ENCODE data around the gene MGMT. TPM values are rescaled to one million over a fixed set of nuclear protein-coding genes. Genes with fewer than 3 reads are reported as not detected.

Gene MGMT
- total and polyA plus RNA-seq, 9 of the 15 experiments (the other 6 are each of a cell fraction or from before 2014, with no cell fraction given) = 0.03 to 0.29 (median 0.11) TPM; not detected in 4

DNA sequence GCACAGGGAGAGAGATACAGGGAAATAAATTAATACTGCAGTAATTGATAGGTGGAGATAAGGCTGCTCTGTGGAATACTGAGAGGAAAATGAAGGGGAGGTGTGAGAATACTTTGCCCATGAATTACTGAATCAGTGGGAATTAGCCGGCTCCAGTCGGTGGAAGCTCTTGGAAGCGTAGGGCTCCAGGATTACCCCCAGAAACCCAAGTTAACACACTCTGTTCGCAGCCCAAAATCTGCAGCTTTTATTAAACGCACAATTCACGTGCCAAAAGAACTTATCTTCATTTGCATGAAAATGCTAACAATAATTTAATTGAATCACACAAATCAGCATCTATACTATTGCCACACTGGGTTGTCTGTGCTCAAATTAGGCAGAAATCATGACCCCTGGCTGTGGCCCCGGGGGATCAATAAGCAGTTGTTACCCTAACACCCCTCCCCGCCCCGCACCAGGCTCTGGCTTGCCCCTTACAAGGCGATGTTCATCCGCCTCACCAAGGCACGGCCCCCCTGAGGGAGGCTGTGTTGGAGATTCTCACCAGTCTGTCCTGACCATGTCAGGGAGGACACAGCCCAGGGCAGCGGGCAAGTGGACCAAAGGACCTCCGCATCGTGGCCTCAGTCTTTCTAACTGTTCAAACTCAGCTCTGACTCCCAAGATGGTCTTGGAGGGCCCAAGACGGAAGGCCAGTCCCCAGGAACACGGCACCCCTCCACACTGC is 48.4 kb upstream of the MGMT start:
- Histone ChIP-seq H3K79me2 (ENCODE audit: control insufficient read depth, insufficient read depth, low read length) (no peaks in the 10 kb centered on the region), H2AFZ (ENCODE audit: low read depth, low read length) (no peak overlapping the region), H3K36me3 (ENCODE audit: control insufficient read depth, insufficient read depth, low read length) (no peaks in the 10 kb centered on the region), H3K4me2 (ENCODE audit: insufficient read depth, low read length) (no peak overlapping the region), H3K27ac (ENCODE audit: extremely low read depth, low read depth, low read length) (no peak overlapping the region), H4K20me1 (replicated peaks; ENCODE audit: control insufficient read depth, insufficient read depth, low read length) (no peaks in the 10 kb centered on the region), H3K9ac (ENCODE audit: insufficient read depth in 1 of 2, low read depth in 2 of 2, low read length in 2 of 2) (no peak overlapping the region), H3K27me3 (ENCODE audit: control insufficient read depth in 2 of 2, insufficient read depth in 2 of 2, low read length in 2 of 2) (peaks cover 0 to 28% of the 10 kb centered on the region in 2 experiments; a peak in 2 of 5 replicates), H3K4me1 (replicated peaks in 1 of 2; ENCODE audit: control insufficient read depth in 2 of 2, insufficient read depth in 2 of 2, low read length in 2 of 2) (no peaks in the 10 kb centered on the region), H3K9me3 (replicated peaks; ENCODE audit: control insufficient read depth, insufficient read depth, low read depth, low read length) (no peaks in the 10 kb centered on the region), H3K9me1 (ENCODE audit: control insufficient read depth, insufficient read depth, low read length) (no peaks in the 10 kb centered on the region), H3K4me3 (no peak overlapping the region)
- ATAC-seq = no peak
- intact Hi-C loops (cut with micrococcal nuclease) = no loop called here
- no peak for TF ChIP-seq ZNF695 (CRISPR knock-in tag; IDR thresholded peaks at IDR 0.05)
- TF ChIP-seq, protein P1, sequence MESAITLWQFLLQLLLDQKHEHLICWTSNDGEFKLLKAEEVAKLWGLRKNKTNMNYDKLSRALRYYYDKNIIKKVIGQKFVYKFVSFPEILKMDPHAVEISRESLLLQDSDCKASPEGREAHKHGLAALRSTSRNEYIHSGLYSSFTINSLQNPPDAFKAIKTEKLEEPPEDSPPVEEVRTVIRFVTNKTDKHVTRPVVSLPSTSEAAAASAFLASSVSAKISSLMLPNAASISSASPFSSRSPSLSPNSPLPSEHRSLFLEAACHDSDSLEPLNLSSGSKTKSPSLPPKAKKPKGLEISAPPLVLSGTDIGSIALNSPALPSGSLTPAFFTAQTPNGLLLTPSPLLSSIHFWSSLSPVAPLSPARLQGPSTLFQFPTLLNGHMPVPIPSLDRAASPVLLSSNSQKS (CRISPR knock-in tag; IDR thresholded peaks at IDR 0.05) = no peak
- TF ChIP-seq ATF2 (CRISPR knock-in tag; IDR thresholded peaks at IDR 0.05) = no peak
- TF ChIP-seq CLOCK (CRISPR knock-in tag; IDR thresholded peaks at IDR 0.05; ENCODE audit: borderline replicate concordance) = no peak
- TF ChIP-seq HDAC3 (IDR thresholded peaks at IDR 0.05; ENCODE audit: borderline replicate concordance, partially characterized antibody) = no peak
- TF ChIP-seq DPF2 (IDR thresholded peaks at IDR 0.05) = no peak
- no peak for DNase-seq (ENCODE audit: extremely low read depth in 1 of 4, low spot score in 3 of 4)
- in situ Hi-C loops (cut with MboI) = no loop called here
- WGBS (ENCODE audit: insufficient coverage, low coverage, missing lambda C conversion rate) = 0% methylated on average over 16 of the region's 17 CpGs
- BruUV-seq (replicated peaks) = no TSS peak
- no peak for FAIRE-seq
- ChIA-PET CTCF (ENCODE audit: low intra/inter-chr PET ratio) (no interaction called here), POLR2A (no interaction called here)

Data from K562 (cell line).